Epidermal melanocyte (primary cell): Measurements from ENCODE around the gene PDK3.

ENCODE experiments used
- DNase-seq: peaks from one replicate; pipeline ENCODE4 v3.0.0; 2011; ENCODE audit warnings: low spot score; ENCODE audit not compliant: insufficient read length

PDK3 gene

DNA sequence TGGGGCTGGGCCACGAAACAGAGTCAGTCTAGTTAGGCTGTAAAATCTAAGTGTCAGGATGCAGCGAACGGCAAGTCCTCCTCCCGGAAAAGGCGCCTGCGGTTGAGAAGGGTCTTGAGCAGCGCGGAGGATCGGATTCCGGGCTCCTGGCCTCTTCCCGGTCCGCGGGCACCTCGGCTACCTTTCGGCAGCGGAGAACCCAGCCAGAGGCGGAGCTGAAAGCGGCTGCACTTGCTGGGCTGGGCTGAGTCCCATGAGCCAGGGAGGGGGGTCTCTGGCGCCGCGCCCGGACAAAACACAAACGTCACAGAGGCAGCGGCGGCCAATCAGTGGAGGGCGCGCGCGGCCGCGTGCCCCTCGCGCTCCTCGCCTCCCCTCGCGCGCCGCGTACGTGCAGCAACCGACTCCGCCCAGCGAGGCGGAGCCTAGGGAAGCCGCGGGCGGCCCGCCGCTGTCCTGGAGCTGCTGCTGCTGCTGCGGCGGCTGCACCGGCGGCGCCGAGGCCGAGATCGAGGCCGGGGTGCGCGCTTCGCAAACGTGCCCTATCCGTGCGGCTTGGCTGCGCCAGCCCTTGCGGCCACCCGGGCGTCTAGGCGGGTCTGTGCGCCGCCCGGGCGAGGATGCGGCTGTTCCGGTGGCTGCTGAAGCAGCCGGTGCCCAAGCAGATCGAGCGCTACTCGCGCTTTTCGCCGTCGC, at the start of gene PDK3:
Gene PDK3 (plus strand): TSS at position 451 of the 696 bp plus-strand sequence. CDS start 170 bp downstream, at position 621.
- peak; percentile 38 for DNase-seq

DNA sequence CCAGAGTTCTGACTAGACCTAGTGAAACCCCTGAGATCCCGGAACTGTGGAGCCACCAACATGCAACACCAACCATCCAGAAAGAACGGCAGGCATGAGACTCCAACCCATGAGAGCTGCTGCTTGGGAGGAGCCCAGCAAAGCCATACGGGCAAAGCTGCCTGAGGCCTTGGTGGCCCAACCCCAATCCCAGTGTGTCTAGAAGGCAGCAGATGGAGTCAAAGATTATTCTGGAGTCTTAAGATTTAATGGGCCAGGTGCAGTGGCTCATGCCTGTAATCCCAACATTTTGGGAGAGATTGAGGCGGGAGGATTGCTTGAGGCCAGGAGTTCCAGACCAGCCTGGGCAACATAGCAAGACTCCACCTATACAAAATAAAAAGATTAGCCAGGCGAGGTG, 49.2 kb upstream of the PDK3 start:
- DNase-seq: no peak

DNA sequence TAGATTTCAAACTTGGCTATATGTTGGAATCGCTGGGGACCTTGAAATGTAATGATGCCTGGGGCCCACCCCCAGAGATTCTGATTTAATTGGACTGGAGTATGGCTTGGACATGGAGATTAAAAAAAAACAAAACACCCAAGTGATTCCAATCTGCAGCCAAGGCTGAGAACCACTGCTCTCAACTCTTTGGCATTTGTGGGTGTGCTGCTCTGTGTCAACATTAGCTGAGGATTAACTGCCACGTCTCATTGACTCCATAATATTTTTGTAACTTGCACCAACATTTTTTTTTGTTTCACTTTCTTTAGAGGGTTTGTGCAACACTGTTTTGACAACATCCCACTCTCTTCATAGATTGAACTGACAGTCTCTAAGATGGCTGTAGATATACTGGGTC, 41.1 kb upstream of the PDK3 start:
- no peak for DNase-seq

DNA sequence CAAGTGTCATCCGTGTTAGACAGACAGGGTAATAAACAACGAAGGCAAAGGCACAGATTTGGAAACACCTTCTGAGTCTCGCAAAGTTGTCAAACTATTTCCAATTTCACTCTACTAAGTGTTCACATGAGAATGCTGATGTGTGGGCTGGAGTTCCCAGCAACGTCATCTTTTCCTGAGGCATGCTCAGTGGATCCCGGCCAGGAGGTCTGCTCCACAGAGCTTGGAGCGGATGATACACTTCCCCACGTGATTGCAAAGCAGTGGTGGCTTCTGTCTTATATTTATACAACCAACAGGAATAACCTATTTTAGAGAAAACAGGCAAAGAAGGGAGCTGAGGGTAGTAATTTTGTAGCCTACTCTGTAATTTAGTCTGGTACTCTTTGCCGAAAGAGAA, 40.1 kb upstream of the PDK3 start:
- DNase-seq: no peak

DNA sequence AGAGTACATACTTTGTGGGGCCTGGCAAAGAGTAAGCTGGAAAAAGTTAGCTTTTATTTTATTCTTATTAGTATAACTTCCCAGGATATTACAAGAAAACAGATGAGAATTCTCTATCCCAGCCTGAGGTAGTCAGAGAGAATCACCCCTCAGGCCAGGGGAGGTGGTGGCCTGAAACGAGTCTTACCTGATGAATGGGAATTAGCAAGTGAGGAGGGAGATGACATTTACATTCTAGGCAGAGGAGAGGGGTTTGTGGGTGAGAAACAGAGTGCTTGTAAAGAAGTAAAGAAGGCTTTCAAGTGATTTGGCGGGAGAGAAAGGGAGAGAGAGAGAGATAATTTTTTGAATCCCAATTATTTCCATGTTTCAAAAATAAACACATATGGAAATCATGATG, 39.3 kb upstream of the PDK3 start:
- no peak for DNase-seq

DNA sequence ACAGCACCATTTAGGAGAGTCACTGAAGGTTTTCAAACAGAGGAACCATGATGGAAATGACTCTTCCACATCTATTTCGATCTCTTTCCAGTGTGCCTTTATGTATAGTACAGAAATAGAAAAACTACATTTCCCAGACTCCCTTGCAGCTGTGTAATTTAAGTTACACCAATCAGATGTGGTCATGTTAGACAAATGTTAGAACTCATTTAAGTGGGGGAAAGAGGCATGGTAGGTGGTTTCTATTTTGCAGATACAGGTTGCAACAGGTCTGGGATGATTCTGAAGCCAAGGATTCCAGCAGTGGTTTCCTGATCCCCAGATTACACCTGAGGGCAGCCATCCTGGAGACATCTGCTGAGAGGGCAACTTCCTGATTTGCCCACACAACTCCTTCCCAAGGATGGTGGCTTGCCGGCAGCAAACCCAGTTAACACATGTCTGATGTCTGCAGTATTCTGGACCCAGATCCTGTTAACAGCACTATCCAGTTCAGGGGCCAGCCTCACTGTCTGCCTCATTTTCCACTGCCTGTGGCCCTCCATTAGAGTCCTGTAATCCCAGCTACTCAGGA, 38.7 kb upstream of the PDK3 start:
- no peak for DNase-seq

DNA sequence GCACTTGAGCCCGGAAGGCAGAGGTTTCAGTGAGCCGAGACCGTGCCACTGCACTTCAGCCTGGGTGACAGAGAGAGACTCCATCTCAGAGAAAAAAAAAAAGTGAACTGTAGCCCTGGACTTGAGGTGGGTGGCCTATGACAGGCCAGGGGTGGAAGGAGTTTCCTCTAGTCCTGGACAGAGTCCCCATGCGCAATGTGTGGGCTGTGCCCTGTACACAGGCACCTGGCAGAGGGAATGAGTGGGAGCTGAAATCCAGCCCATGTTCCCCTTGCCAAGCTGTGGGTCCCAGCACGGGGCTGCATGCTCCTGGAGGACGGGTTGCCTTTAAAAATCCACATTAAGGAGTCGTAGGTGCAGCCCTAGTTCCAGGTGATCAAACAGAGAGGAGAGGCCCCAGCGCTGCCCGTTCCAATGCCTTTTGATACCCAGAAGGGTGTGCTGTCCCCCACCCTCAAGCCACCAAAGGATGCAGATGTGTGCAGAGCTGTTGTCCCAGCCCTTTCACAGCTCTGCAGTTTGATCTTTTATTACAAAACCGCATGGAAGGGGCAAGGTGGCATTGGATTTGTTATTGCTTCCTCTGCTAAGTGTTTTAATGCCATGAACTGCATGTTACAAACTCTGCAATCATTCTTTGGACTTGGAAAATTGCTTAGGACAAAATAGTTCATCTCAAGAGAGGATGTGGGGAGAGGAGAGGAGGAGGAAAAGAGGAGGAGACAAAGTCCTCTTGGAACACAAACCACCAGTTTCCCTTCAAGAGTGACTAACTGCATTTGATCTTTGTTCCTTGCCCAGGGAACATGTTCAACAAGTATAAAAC, 38.0 kb upstream of the PDK3 start:
- no peak for DNase-seq

DNA sequence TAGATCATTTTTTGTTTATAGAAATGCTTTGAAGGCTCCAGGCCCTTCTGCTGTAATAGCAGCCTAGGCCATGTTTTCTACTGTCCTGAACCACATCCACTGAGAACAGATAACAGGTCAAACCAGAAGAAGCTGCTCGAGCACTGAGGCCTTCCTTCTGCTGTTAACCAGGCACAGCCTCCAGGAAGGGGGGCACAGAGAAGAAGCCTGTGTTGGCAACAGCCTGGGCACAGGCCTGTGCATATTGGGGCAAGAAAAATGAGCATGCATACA, 37.4 kb upstream of the PDK3 start:
- DNase-seq: no peak

DNA sequence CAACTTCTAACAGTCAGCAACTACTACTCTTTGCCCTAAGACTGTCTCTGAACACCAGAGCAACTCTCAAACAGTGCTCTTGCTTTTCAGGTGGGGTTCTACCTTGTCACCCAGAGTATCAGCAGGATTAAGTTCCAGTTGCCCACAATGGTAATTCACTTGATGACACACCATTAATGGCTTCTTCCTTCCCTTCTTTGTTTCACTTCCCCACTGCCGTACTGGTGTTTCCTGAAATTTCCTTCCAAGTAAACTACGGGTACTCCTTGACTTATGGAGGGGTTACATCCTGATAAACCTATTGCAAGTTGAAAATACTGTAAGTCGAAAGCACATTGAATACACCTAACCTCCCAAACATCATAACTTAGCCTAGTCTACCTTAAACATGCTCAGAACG, 36.6 kb upstream of the PDK3 start:
- DNase-seq: no peak

DNA sequence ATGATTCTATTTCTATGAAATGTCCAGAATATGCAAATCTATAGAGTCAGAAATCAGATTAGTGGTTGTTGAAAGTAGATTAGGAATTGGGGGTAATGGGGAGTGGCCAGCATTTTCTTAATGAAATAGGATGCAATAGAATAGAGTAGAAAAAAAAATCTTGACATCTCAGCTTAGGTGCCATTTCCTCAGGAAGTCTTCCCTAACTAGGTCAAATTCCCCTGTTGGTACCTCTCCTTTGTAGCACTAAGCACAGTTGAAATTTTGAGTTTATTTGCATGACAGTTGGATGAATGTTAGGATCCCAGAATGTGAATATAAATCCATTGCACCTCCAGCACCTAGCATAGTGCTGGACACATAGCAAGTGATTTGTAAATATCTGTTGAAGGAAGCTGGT, 30.0 kb upstream of the PDK3 start:
- no peak for DNase-seq

DNA sequence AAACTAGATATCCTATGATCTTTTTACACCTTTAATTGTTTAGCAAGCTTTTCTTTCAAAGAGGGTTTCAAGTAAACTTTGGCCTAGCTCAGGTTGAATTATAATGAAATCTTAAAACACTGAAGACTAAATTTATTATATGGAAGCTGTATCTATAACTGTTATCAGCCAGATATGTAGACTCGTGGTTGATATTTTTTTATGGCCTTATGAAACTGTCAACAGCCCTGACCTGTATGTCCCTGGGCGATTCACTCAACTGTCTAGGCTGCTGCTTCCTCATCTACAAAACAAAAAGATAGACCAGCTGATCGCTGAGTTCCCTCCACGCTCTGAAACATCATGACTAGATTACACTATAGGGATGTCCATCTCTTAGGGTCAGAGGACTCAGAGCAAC, 21.2 kb upstream of the PDK3 start:
- DNase-seq: no peak

DNA sequence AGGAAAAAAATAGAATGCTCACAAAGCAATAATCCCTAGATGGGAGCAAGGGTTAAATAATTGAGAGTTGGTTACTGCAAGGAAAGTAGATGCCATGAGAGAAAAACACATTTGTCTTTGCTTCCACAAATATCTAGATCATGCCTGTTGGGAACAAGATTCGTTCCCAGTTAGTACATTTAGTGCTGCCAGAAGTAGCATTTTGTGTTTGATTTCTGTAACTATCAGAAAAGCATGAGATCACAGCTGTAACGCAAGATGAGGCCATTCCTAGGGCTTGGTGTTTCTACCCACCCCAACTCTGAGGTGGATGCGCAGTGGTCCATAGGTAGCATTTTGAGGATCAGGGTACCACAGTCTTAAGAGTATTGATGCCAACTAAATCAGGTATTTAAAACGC, 20.4 kb upstream of the PDK3 start:
- DNase-seq: no peak

DNA sequence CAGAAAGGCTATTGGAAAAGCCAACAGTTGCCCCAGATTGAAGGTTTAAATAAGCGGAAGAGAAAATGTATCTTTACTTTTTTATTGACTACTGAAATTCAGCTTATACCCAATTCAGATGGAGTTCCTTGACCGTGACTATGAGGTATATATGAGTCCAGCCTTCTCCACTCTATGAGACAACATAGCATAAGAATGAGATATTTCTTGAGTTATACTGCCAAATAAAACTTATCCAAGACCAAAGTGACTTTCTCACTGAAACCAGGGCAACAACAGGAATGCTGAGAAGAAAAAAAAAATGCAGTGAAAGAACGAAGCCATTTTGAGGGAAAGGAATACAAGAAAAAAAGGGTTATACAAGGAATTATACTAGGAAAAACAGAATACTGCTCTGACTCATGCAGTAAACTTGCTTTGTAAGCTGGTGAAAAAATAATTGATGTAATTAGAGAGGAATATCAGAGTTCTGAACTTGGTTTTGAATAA, 16.3 kb upstream of the PDK3 start:
- DNase-seq: no peak

DNA sequence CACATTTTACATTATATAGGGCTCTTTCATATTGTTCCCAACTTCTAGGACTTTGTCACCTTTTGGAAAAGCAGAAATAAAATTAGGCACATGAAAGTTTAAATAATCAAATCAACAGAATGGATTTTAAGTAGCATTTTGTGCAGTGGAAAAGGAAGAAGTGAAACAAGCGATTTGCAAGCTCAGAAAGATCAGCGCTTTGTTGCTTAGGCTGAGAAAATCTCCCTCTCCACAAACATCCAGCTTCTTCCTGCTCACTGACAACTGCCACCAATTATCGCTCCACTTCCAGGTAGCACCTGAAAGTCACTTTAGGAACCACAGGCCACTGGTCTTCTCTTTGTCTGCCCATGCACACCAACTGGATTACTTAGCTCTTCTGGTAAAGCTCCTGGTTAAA, 2.0 kb upstream of the PDK3 start:
- DNase-seq: no peak

DNA sequence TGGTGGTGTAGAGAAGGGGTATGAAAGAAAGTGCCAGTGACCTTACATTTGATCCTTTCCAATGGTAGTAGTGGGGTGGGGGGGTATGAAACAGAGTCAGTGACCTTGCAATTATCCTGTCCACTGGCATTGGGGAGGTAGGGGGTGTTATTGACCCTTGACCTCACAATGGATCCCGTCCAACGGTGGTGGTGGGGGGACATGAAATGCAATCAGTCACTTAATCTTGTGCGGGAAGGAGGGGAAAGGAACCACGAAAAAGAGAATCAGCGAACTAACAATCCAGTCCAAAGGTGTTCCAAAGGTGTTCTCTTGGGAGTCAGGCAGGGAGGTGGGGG, 619 bp upstream of the PDK3 start:
- no peak for DNase-seq

DNA sequence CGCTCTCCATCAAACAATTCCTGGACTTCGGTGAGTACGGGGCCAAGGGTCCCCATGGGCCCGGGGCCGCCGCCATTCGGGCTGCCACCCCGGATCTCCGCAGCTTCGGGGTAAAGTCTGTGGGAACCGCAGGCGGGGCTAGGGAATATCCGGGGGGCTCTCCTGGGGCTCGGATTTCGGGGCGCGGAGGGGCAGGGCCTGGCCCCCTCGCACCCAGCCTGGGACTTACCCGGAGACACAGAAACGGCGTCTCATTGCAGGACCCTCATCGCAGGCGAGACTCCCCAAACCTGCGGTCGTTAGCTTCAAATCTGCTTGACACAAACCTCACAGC, 413 bp downstream of the PDK3 start:
- DNase-seq: no peak

DNA sequence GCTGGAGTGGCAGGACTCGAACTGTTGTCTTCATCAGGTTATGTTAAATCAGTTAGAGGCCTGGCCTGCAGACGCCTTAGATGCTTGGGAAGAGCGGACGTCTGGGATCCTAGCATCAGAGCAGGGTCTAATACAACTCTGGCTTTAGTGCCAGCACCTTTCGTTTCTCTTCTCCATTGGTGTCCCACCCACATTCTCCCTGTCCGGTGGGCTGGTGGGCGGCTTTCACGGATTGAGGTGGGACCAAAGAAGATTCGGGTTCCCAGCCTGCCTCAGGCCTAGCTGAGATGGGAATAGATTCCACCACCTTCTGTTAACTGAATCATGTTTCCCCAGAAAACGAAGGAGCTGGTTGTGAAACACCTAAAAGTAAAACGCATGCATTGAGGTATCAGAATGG, 939 bp downstream of the PDK3 start:
- no peak for DNase-seq

DNA sequence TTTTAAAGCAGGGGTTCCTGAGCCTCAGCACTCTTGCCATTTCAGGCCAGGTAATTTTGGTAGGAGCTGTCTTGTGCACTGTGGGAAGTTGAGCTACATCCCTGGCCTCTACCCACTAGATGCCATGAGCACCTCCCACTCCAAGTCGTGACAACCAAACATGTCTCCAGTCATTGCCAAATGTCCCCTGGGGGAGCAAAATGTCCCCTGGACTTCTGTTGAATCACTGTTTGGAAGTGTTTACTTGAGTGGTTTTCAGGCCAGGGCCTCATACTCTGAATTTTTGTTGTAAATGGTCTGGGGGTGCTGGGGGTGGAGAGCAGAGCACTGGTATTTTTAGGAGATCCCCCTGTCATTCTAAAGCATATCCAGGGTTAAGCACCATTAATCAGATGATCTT, 3.2 kb downstream of the PDK3 start:
- no peak for DNase-seq

DNA sequence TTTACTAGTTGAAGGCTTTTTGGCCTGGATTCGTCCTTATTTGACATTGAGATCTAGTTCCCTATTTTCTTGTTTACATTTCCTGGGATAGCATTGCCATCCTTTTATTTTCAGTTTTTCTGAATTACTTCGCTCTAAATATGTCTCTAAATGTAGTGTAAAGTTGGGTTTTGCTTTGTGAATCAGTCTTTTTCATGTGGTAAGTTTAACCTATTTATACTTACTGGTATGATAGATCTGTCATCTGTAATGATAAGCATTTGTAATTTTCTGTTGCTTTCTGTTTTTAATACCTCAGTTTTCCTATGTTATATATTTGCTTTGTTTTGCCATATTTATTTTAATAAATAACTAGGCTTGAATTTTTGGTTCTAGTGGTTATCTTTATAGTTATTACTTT, 6.7 kb downstream of the PDK3 start:
- no peak for DNase-seq

DNA sequence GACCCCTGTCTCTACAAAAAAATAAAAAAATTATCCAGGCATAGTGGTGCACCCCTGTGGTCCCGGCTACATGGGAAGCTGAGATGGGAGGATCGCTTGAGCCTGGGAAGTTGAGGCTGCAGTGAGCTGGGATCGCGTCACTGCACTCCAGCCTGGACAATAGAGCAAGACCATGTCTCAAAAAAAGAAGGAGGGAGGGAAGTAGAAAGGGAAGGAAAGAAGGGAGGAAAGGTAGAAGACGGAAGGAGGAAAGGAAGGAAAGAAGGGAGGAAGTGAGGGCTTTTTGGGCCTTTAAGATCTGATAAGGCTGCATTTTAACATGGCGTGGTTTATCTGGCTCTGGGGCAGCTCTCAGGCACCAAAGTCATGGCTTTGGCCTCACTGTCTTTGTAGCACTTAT, 10.4 kb downstream of the PDK3 start:
- no peak for DNase-seq

DNA sequence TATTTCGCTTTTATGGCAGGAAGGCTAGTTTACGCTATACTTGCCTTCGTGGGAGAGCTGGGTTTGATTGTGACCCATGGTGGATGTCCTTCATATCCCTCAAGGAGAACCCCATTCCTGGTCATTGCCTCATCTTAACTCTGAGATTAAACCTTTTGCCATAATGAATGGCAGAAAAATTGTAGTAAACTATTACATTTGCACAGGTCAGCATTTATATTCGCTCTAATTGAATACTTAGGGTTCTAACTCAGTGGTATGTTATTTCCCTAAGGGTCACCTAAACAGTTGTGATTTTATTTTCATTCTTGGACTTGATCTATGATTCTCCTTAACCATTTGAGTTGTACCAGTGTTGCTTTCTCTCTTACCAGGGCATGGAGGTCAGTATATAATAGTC, 13.4 kb downstream of the PDK3 start:
- DNase-seq: no peak

DNA sequence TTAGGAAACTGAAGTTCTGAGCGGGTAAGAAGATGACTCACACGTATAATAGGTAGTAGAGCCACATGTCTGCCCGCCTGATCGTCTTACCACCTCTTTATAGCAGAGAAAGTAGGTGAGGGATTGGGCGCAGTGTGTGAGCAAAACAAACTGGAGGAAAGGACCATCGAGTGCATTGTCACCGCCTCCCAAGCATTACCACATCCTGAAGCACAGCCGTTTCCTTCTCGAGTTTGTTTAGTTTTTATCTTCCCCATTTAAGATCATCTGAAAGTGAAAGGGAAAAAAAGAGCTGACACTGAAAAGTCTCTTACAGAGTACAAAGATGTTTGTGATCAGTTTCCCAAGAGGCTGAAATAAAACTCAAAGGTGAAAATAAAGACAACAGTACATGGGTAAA, 14.8 kb downstream of the PDK3 start:
- no peak for DNase-seq

DNA sequence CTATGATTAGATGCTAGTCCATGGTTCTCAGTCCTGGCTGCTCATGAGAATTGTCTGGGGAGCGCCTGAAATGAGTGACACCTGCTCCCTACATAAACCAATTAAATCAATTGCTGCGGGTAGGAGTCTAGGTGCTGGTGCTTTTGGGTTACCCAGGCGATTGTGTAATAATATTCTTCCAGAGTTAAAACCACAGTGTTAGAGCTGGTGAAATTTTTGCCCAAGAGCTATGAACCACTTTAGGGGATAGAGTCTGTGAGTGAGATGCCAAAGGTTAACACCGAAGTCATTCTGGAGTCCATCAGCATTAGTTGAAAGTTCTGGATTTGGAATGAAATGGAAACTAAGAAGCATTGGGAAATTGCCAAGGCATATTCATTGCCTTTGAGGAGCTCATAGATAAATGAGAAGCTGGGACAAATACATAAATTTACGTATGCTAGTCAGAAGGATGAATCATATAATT, 15.3 kb downstream of the PDK3 start:
- DNase-seq: no peak
